ENCODE results near the gene TLCD3A.
A peak's percentile ranks its signal among the peaks of the same experiment; 100 is the strongest.
"Not testable (repeated sequence)": the region's sequence is repeated elsewhere in the genome, so short reads cannot be mapped to it uniquely, and the experiment has no call there.

TLCD3A gene

GRCh38 chr17:732067-732901 is at the start of gene TLCD3A:
Gene TLCD3A (plus strand): TSS chr17:732596. CDS start chr17:732648, 52 bp downstream.
- FAIRE-seq = no peak

GRCh38 chr17:683040-683439 is 49.4 kb upstream of the TLCD3A start:
- no peak for FAIRE-seq

GRCh38 chr17:683499-684254 is 48.7 kb upstream of the TLCD3A start:
- FAIRE-seq = no peak

GRCh38 chr17:685006-685405 is 47.4 kb upstream of the TLCD3A start:
- no peak for FAIRE-seq

- no peak for FAIRE-seq
Observed at GRCh38 chr17:688100-688989, 44.1 kb upstream of the TLCD3A start.

GRCh38 chr17:689556-690275 is 42.7 kb upstream of the TLCD3A start:
- FAIRE-seq = no peak

GRCh38 chr17:690361-690760 is 42.0 kb upstream of the TLCD3A start:
- FAIRE-seq = no peak

GRCh38 chr17:691423-691822 is 41.0 kb upstream of the TLCD3A start:
- no peak for FAIRE-seq

- FAIRE-seq = no peak
Observed at GRCh38 chr17:692116-692515, 40.3 kb upstream of the TLCD3A start.

- FAIRE-seq = peak; percentile 43
Observed at GRCh38 chr17:693791-694638, 38.4 kb upstream of the TLCD3A start.

GRCh38 chr17:696369-696768 is 36.0 kb upstream of the TLCD3A start:
- no peak for FAIRE-seq

- FAIRE-seq = no peak
Observed at GRCh38 chr17:697682-698081, 34.7 kb upstream of the TLCD3A start.

GRCh38 chr17:698096-698495 is 34.3 kb upstream of the TLCD3A start:
- not testable (repeated sequence) for FAIRE-seq

GRCh38 chr17:699345-699744 is 33.1 kb upstream of the TLCD3A start:
- no peak for FAIRE-seq

- FAIRE-seq = peak; percentile 98
Observed at GRCh38 chr17:700504-701094, 31.8 kb upstream of the TLCD3A start.

GRCh38 chr17:703081-703875 is 29.1 kb upstream of the TLCD3A start:
- FAIRE-seq = no peak

- FAIRE-seq = no peak
Observed at GRCh38 chr17:704111-704864, 28.1 kb upstream of the TLCD3A start.

GRCh38 chr17:705011-705410 is 27.4 kb upstream of the TLCD3A start:
- no peak for FAIRE-seq

- no peak for FAIRE-seq
Observed at GRCh38 chr17:705863-706262, 26.5 kb upstream of the TLCD3A start.

Data from A204.1 (cell line).